Ramos (cell line): Measurements from ENCODE around the gene ANKRD36.
"Not testable (repeated sequence)": the region's sequence is repeated elsewhere in the genome, so short reads cannot be mapped to it uniquely, and the experiment has no call there.

Experiments used
- in situ Hi-C: fragments of 300-500 bp; cut with MboI; formaldehyde crosslinking; loops from one replicate; pipeline ENCODE4 v1.14.3; 2022; ENCODE audit warnings: low sequenced_read_pairs; ENCODE audit not compliant: unreplicated experiment

Gene ANKRD36

GRCh38 chr2:97268075-97268591, 155.2 kb downstream of the ANKRD36 start:
- in situ Hi-C loops, result not testable (repeated sequence)

- in situ Hi-C loops, result not testable (repeated sequence)
Observed at GRCh38 chr2:97276232-97276798, 163.4 kb downstream of the ANKRD36 start.

- in situ Hi-C loops, result not testable (repeated sequence)
Observed at GRCh38 chr2:97285187-97285586, 172.2 kb downstream of the ANKRD36 start.

GRCh38 chr2:97293687-97294086, 180.7 kb downstream of the ANKRD36 start:
- in situ Hi-C loops, result not testable (repeated sequence)
